ENCODE measurements around the gene UQCC3.
"Not testable (repeated sequence)": the region's sequence is repeated elsewhere in the genome, so short reads cannot be mapped to it uniquely, and the experiment has no call there.

Gene UQCC3

GRCh38 chr11:62666259-62666926, 5.1 kb upstream of the UQCC3 start:
- DNase-seq = no peak

DNA sequence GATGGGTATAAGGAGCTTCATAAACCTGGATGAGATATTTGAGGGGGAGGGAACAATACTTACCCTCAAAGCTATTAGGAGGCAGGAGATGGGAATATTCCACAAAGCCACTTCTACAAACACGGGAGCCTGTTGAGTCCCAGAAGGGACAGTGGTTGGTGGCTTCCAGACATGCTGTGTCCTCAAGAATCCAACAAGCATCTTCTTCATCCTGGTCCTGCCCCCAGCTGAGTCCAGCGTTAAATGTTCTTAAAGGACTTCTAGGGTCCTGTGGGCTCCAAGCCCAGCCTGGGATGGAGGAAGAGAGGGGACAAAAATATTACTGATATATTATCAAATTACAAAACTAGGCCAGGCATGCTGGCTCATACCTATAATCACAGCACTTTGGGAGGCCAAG, 4.0 kb upstream of the UQCC3 start:
- DNase-seq = no peak

GRCh38 chr11:62669420-62670161, 1.9 kb upstream of the UQCC3 start:
- no peak for DNase-seq

GRCh38 chr11:62671236-62671607, 251 bp upstream of the UQCC3 start:
- no peak for DNase-seq

DNA sequence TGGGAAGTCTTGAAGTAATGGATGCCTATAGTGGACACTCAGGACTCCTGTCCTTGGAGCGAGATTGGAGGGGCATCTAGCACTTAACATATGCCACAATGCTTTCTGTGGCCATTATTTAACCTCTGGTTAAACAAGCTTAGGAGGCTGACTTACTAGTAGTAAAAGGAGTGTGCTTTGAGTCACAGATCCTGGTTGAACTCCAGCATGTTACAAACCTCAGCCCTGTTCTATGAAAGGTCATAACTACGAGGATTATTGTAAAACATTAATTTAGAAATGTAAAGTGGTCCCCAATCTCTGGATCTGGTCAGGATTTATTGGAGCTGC, 1.7 kb downstream of the UQCC3 start:
- DNase-seq = no peak

DNA sequence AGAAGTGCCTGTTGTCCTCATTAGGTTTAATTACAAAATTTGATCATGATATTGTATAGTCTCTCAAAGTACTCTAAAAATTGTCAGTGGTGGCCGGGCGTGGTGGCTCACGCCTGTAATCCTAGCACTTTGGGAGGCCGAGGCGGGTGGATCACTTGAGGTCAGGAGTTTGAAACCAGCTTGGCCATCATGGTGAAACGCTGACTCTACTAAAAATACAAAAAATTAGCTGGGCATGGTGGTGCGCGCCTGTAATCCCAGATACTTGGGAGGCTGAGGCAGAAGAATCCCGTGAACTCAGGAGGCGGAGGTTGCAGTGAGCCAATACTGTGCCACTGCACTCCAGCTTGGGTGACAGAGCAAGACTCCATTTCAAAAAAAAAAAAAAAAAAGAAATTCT, 3.9 kb downstream of the UQCC3 start:
- DNase-seq = not testable (repeated sequence)

DNA sequence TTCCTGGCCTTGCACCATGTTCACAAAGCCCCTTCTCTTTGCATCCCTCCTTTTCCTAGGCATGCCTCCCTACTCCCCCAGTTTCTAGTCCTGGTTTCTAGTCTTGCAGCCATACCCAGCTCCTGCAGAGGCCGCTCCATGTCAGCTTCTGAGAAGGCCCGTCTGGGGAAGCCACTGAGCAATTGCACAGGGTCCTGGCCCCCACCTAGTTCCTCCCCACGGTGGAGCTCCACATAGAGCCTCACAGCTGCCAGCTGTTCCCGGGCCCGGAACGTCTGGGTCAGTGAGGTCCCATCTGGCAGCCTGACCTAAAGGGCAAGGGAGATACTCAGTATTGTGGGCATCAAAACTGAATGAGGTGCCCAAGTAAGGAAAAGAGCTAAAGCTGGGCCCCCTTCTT, 5.2 kb downstream of the UQCC3 start:
- DNase-seq = no peak

DNA sequence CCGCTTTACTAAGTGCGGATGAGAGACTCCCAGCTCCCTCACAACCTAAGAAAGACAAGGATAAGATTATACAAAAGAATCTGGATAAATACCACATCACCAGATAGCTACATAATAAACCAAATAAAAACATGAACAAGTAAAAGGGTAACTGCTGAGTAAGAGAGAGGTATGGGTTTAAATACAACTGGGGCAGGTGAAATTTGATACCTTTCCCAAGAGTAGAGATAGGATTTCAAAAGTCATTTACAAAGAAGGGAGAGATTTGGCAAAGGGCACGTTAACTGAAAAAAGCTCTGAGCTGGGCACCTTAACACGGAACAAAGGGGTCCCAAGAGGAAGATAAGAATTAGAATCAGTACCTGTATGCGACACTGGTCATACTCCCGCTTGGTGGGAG, 5.7 kb downstream of the UQCC3 start:
- DNase-seq = no peak

GRCh38 chr11:62677714-62678113, 6.2 kb downstream of the UQCC3 start:
- DNase-seq = no peak

DNA sequence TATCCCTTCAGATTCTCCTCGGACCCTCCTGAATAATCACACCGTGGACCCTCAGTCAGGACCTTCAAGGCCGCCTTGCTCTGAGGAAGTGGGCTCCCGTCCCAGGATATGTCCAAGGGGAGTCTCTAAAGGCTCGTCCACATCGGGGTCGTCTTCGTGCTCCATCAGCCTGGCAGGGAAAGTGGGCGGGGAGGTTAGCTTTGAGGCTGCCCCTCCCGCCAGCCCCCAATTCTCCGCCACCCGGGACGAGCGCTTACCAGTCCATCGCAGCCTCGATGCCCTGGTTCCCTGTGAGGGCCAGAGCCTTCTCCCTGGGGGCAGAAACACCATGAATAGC, 6.9 kb downstream of the UQCC3 start:
- DNase-seq = no peak

- no peak for DNase-seq
Measured at GRCh38 chr11:62678770-62679696, 7.6 kb downstream of the UQCC3 start, which contains the start of gene UBXN1. TSS of gene UBXN1 (minus strand) at chr11:62679073. CDS start at chr11:62678923, 150 bp downstream.

- no peak for DNase-seq
Measured at GRCh38 chr11:62680825-62681240, 9.4 kb downstream of the UQCC3 start.

- no peak for DNase-seq
Measured at GRCh38 chr11:62682518-62682917, 11.0 kb downstream of the UQCC3 start.

DNA sequence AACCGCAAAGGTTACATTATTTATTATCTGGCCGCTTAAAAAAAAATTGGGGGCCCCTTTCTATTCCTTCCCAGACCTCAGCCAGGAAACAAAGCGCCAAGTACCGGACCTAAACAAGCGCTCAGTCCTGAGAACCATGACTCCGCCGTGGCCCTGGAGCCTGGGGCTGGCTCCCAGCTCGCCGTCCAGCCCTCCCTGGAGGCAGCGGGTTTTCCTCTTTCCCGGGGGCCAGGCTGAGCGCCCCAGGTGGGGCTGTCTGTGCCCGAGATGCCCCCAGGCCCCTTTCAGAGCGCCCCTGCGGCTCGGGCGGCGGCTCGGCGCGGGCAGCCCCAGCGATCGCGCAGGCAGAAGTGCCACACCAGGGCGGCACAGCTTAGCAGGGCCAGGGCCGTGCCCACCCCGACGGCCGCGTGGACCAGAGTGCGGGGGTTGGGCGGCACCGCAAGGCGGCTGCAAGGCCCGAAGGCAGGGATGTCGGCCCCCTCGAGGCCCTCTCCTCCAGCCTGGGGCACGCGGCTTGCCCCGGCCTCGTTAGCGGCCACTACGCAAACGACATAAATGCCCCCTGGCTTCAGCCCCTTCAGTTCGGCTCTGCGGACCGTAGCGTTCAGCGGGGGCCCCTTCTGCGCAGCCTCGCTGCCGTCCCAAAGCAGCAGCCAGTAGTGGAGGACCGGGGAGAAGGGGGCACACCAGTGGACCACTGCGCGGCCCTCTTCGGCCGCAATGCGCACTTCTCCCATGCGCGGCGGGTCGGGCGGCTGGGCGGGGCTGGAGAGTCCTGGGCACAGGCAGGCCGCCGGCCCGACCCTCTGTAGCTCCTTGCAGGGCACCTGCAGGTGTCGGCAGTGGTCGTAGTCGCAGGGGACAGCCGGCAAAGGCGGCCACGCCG, 16.3 kb downstream of the UQCC3 start:
- no peak for DNase-seq

GRCh38 chr11:62688491-62688890, 17.0 kb downstream of the UQCC3 start:
- DNase-seq = no peak

DNA sequence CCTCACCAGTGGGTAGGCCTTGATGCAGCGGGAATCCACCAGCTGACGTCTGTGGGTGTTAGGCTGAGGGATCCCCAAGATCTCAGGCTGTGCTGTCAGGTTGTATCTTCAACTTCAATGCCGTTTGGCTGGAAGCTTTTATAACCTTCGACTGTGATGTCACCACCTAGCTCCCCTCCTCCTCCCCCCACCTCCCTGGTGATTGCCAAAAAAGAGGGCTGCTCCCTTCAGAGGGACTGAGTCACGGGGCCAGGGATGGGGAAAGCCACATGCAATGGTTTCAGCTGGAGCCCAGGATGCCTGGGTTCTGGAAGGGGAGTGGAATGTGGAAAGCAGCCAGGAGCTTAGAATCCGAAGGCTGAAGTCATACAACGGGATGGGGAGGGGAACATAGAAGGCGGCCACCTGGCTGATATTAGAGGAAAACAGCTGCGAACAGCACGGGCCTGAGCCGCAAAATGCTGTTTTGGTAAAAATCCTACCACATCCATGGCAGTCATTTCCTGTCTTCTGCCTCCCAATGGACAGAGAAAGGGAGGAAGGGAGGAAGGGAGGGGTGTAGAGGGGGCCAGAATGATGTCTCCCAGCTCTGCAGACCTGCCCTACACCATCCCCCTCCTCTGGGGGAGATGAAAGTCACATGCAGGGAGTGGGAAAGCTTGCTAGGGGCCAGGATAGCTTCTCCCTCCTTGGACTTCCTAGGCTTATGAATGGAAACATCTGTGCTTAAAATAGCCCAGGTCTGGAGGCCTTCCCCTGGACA, 18.1 kb downstream of the UQCC3 start, which contains the start of gene LRRN4CL:
TSS of gene LRRN4CL (minus strand) at position 110 of the 763 bp plus-strand sequence. CDS start 1,022 bp downstream, outside the sequence.
- DNase-seq = no peak

GRCh38 chr11:62693624-62694023, 22.2 kb downstream of the UQCC3 start:
- not testable (repeated sequence) for DNase-seq

DNA sequence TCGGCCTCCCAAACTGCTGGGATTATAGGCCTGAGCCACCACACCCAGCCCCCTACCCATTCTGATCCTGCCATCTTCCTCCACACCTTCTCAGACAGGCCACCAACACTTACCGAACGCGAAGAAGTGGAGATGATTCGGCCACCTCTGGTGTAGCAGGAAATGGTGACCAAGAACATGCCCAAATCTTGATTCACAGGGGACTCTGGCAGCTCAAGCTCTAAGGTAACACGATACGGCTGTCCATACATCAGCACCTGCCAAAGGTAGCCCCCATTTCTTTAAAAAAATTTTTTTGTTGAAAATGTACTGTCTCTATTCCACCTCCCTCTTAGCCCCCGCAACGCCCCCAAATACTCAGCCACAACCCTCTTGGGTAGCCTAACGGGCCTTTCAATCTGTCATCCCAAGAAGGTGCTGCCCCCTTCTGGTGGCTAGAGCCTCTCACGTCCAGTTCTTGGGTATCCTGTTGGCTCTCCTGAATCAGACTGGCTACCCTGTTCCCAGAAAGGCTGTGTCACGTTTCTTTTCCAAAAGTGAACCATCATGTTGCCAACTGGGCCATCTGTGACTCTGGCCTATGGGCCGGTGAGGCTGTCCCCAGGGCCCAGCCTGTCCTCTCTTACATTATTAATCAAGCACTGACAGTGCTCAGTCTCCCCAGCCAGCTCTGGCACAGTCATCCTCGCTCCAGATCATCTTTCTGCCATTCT, 23.1 kb downstream of the UQCC3 start:
- no peak for DNase-seq

DNA sequence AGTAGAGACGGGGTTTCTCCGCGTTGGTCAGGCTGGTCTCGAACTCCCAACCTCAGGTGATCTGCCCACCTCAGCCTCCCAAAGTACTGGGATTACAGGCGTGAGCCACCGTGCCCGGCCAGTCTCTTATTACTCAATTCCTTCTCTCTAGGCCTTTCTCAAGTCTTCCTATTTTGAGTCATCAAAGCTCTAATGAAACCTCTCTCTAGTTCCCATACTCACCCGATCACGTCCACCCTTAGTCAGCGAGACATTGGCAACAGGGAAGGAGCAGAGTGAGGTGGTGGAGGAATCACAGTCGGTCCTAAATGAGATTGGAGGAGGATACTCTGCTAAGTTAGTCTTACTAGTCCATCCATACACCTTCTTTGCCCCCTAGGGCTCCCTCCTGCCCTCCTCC, 30.8 kb downstream of the UQCC3 start:
- DNase-seq = no peak

- not testable (repeated sequence) for DNase-seq
Measured at GRCh38 chr11:62703921-62704320, 32.4 kb downstream of the UQCC3 start.

- DNase-seq = no peak
Measured at GRCh38 chr11:62705413-62705812, 33.9 kb downstream of the UQCC3 start.

Data from NCI-H1048 (cell line).